ENCODE data around the gene CPNE6. TPM values are rescaled to one million over a fixed set of nuclear protein-coding genes. Genes with fewer than 3 reads are reported as not detected.

Gene CPNE6
- total and polyA plus RNA-seq, 2 of the 13 experiments (the other 11 are each of a cell fraction or from before 2014, with no cell fraction given), result not detected

DNA sequence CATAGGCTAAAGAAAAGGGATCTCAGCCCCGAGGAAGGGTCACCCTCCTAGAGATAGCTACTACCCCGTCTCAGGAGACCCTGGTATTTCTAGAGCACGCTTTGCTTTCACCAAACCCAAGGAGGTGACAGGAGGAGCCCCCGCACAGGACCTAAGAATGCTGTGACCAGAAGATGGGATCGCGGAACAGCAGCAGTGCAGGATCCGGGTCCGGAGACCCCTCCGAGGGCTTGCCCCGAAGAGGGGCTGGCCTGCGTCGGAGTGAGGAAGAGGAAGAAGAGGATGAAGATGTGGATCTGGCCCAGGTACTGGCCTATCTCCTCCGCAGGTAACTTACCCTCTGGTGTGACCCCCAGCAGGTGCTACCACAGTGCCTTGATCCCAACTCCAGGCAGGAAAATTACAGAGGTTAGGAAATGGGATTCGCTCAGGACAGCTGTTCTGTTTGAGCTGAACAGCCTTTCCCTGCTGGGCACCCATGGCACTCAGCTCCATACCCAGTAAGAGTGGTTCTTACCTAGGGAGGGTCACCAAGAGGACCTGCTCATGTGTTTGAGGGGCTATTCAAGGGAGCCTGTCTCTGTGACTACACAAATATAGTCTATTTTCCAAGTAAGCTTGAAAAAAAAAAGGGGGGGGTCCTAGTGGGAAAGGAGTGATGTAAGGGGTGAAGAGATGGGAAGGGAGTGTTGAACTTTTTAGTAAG, 44.2 kb downstream of the CPNE6 start (continued):
- no peak for TF ChIP-seq KLF16 (CRISPR knock-in tag; IDR thresholded peaks at IDR 0.05)
- TF ChIP-seq HMG20A (CRISPR knock-in tag; IDR thresholded peaks at IDR 0.05; ENCODE audit: borderline replicate concordance), result no peak
- TF ChIP-seq ZNF143 (CRISPR knock-in tag; IDR thresholded peaks at IDR 0.05), result 0 out of 2 replicates have a peak, but pooled peaks have one; percentile 24
- TF ChIP-seq LCORL (IDR thresholded peaks at IDR 0.05), result no peak
- no peak for TF ChIP-seq LCORL (CRISPR knock-in tag; IDR thresholded peaks at IDR 0.05)
- TF ChIP-seq, protein P1, sequence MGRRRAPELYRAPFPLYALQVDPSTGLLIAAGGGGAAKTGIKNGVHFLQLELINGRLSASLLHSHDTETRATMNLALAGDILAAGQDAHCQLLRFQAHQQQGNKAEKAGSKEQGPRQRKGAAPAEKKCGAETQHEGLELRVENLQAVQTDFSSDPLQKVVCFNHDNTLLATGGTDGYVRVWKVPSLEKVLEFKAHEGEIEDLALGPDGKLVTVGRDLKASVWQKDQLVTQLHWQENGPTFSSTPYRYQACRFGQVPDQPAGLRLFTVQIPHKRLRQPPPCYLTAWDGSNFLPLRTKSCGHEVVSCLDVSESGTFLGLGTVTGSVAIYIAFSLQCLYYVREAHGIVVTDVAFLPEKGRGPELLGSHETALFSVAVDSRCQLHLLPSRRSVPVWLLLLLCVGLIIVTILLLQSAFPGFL (CRISPR knock-in tag; IDR thresholded peaks at IDR 0.05), result no peak
- TF ChIP-seq KLF13 (CRISPR knock-in tag; IDR thresholded peaks at IDR 0.05), result no peak; the same call in 1 of the 2 replicates
- TF ChIP-seq NFE2L2 (IDR thresholded peaks at IDR 0.05; ENCODE audit: low read length), result no peak
- peak; percentile 55; the same call in 1 of the 2 replicates for TF ChIP-seq NFKB2 (CRISPR knock-in tag; IDR thresholded peaks at IDR 0.05; ENCODE audit: borderline replicate concordance)
- TF ChIP-seq KMT2A (CRISPR knock-in tag; IDR thresholded peaks at IDR 0.05), result peak; percentile 58; the same call in 1 of the 2 replicates
- TF ChIP-seq MNT (IDR thresholded peaks at IDR 0.05), result no peak
- TF ChIP-seq ATF7 (IDR thresholded peaks at IDR 0.05), result no peak
- peak; percentile 25; the same call in 1 of the 2 replicates for TF ChIP-seq ATF7 (CRISPR knock-in tag; IDR thresholded peaks at IDR 0.05)
- TF ChIP-seq, protein P2, sequence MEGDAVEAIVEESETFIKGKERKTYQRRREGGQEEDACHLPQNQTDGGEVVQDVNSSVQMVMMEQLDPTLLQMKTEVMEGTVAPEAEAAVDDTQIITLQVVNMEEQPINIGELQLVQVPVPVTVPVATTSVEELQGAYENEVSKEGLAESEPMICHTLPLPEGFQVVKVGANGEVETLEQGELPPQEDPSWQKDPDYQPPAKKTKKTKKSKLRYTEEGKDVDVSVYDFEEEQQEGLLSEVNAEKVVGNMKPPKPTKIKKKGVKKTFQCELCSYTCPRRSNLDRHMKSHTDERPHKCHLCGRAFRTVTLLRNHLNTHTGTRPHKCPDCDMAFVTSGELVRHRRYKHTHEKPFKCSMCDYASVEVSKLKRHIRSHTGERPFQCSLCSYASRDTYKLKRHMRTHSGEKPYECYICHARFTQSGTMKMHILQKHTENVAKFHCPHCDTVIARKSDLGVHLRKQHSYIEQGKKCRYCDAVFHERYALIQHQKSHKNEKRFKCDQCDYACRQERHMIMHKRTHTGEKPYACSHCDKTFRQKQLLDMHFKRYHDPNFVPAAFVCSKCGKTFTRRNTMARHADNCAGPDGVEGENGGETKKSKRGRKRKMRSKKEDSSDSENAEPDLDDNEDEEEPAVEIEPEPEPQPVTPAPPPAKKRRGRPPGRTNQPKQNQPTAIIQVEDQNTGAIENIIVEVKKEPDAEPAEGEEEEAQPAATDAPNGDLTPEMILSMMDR (CRISPR knock-in tag; IDR thresholded peaks at IDR 0.05), result 0 out of 2 replicates have a peak, but pooled peaks have one; percentile 10
- peak; percentile 21; the same call in 1 of the 2 replicates for TF ChIP-seq HBP1 (CRISPR knock-in tag; IDR thresholded peaks at IDR 0.05; ENCODE audit: low read depth)
- TF ChIP-seq DMAP1 (CRISPR knock-in tag; IDR thresholded peaks at IDR 0.05), result no peak
- TF ChIP-seq ARID2 (CRISPR knock-in tag; IDR thresholded peaks at IDR 0.05; ENCODE audit: borderline replicate concordance), result 0 out of 2 replicates have a peak, but pooled peaks have one; percentile 6
- TF ChIP-seq CHCHD3 (CRISPR knock-in tag; IDR thresholded peaks at IDR 0.05), result peak; percentile 30; the same call in 1 of the 2 replicates
- 0 out of 2 replicates have a peak, but pooled peaks have one; percentile 5 for TF ChIP-seq ATF5 (CRISPR knock-in tag; IDR thresholded peaks at IDR 0.05; ENCODE audit: low read depth)
- 0 out of 2 replicates have a peak, but pooled peaks have one; percentile 9 for TF ChIP-seq ZNF224 (CRISPR knock-in tag; IDR thresholded peaks at IDR 0.05)
- TF ChIP-seq ZKSCAN5 (CRISPR knock-in tag; IDR thresholded peaks at IDR 0.05), result peak; percentile 85; the same call in 1 of the 2 replicates
- TF ChIP-seq ZBTB34 (CRISPR knock-in tag; IDR thresholded peaks at IDR 0.05), result no peak; the same call in 1 of the 2 replicates
- peak; percentile 87; the same call in 1 of the 2 replicates for TF ChIP-seq MBNL3 (CRISPR knock-in tag; conservative IDR thresholded peaks at IDR 0.05)

Measured in HepG2 (cell line).